H1 (cell line): ENCODE measurements around the gene MYO1D. TPM values are rescaled to one million over a fixed set of nuclear protein-coding genes. Genes with fewer than 3 reads are reported as not detected.

ENCODE experiments used
- CTCF ChIA-PET: fragments of 300-600 bp; sonication (Branson Sonifier 250); formaldehyde crosslinking; loops from one replicate; lab custom pipeline; 2021; ENCODE audit not compliant: partially characterized antibody; lab: Charles Lee
- POLR2A ChIA-PET: fragments of 300-600 bp; sonication (Branson Sonifier 250); formaldehyde crosslinking; loops from one replicate; lab custom pipeline; 2021; ENCODE audit warnings: inconsistent platforms; ENCODE audit not compliant: partially characterized antibody; lab: Charles Lee
- DNase-seq, 2 experiments: peaks; one replicate each; pipeline versions ENCODE4 v3.0.0 to v3.0.0-alpha.2; 2010 to 2022; ENCODE audit warnings: low spot score in 2 of 2, low read depth in 1 of 2, mixed read lengths in 1 of 2
- FAIRE-seq: peaks from 2 replicates; lab custom pipeline; 2011; peaks lifted over from hg19 to GRCh38; lab: Jason Lieb, UNC
- H2AFZ ChIP-seq: 2 replicates; pipeline ENCODE4 v1.8.1; 2012; ENCODE audit warnings: low read length, inconsistent platforms
- H2AK5ac ChIP-seq: 2 replicates; pipeline ENCODE4 v1.6.1; 2013; ENCODE audit warnings: low read depth, low read length
- H2BK120ac ChIP-seq: replicated peaks from 2 replicates; pipeline ENCODE3; 2013; ENCODE audit warnings: low read depth, low read length, inconsistent platforms
- H2BK12ac ChIP-seq: 2 replicates; pipeline ENCODE4 v1.6.1; 2013; ENCODE audit warnings: low read depth, low read length
- H2BK15ac ChIP-seq: 2 replicates; pipeline ENCODE4 v1.6.1; 2013; ENCODE audit warnings: low read length
- H2BK20ac ChIP-seq: 2 replicates; pipeline ENCODE4 v1.6.1; 2013; ENCODE audit warnings: low read length
- H2BK5ac ChIP-seq: 2 replicates; pipeline ENCODE4 v1.6.1; 2013; ENCODE audit warnings: low read depth, low read length
- H3K14ac ChIP-seq: 2 replicates; pipeline ENCODE4 v1.6.1; 2013; ENCODE audit warnings: inconsistent platforms; ENCODE audit not compliant: insufficient read length
- H3K18ac ChIP-seq: 2 replicates; pipeline ENCODE4 v1.6.1; 2013; ENCODE audit warnings: low read length; ENCODE audit errors: extremely low read depth
- H3K23ac ChIP-seq: 2 replicates; pipeline ENCODE4 v1.6.1; 2013; ENCODE audit warnings: inconsistent platforms; ENCODE audit not compliant: insufficient read length
- H3K23me2 ChIP-seq: 2 replicates; pipeline ENCODE4 v1.6.1; 2013; ENCODE audit warnings: low read depth, low read length
- H3K27ac ChIP-seq: 2 replicates; pipeline ENCODE4 v1.6.1; 2011; ENCODE audit warnings: low read depth, low read length, inconsistent platforms
- H3K27me3 ChIP-seq, 4 experiments: replicated peaks in 1 of 4; 1 replicate in 1 of 4; 2 replicates in 3 of 4; pipeline versions ENCODE4 v1.6.1 to v1.8.1; 2011 to 2013; ENCODE audit warnings: low read length in 3 of 4, mild to moderate bottlenecking in 3 of 4, inconsistent platforms in 2 of 4, mixed read lengths in 2 of 4, moderate library complexity in 1 of 4; ENCODE audit not compliant: control insufficient read depth in 3 of 4, insufficient read depth in 3 of 4; ENCODE audit errors: extremely low read depth in 1 of 4
- H3K36me3 ChIP-seq, 4 experiments: 2 replicates each; pipeline versions ENCODE4 v1.6.1 to v1.8.1; 2011 to 2013; ENCODE audit warnings: mild to moderate bottlenecking in 4 of 4, low read length in 3 of 4, moderate library complexity in 2 of 4, control low read depth in 1 of 4, inconsistent platforms in 1 of 4; ENCODE audit not compliant: insufficient read depth in 4 of 4, control insufficient read depth in 2 of 4
- H3K4ac ChIP-seq: replicated peaks from 2 replicates; pipeline ENCODE3; 2013; ENCODE audit warnings: low read length, low read depth, mixed read lengths, inconsistent platforms; ENCODE audit not compliant: insufficient read length
- H3K4me1 ChIP-seq, 4 experiments: replicated peaks in 1 of 4; 1 replicate in 1 of 4; 2 replicates in 3 of 4; pipeline versions ENCODE4 v1.6.1 to v1.8.1; 2011 to 2013; ENCODE audit warnings: low read length in 3 of 4, inconsistent platforms in 2 of 4, mixed read lengths in 1 of 4; ENCODE audit not compliant: insufficient read depth in 4 of 4, control insufficient read depth in 3 of 4
- H3K4me2 ChIP-seq, 2 experiments: 2 replicates each; pipeline versions ENCODE4 v1.6.1 to v1.8.1; 2011 to 2013; ENCODE audit warnings: low read depth in 2 of 2, low read length in 2 of 2, control low read depth in 1 of 2, inconsistent platforms in 1 of 2, mild to moderate bottlenecking in 1 of 2; ENCODE audit not compliant: insufficient read depth in 1 of 2
- H3K4me3 ChIP-seq, 4 experiments: fragments of 200-600, 300-600 bp in 1 of 4; sonication (generic), shearing (Covaris generic), sonication (Bioruptor Twin) in 1 of 4; 2 replicates each; pipeline versions ENCODE4 v1.5.1 to v1.8.1; 2011 to 2016; ENCODE audit warnings: low read length in 4 of 4, low read depth in 3 of 4, control low read depth in 2 of 4, inconsistent platforms in 2 of 4, mild to moderate bottlenecking in 2 of 4, mixed read lengths in 1 of 4, moderate library complexity in 1 of 4; ENCODE audit not compliant: insufficient read depth in 2 of 4; ENCODE audit errors: extremely low read depth in 1 of 4
- H3K56ac ChIP-seq: replicated peaks from 2 replicates; pipeline ENCODE3; 2013; ENCODE audit warnings: low read depth, mild to moderate bottlenecking, mixed read lengths, low read length, inconsistent platforms; ENCODE audit not compliant: insufficient read length
- H3K79me1 ChIP-seq: 2 replicates; pipeline ENCODE4 v1.6.1; 2013; ENCODE audit warnings: low read depth, low read length, control low read depth
- H3K79me2 ChIP-seq, 2 experiments: 2 replicates each; pipeline versions ENCODE4 v1.6.1 to v1.8.1; 2012 to 2013; ENCODE audit warnings: low read length in 2 of 2, mild to moderate bottlenecking in 2 of 2, inconsistent platforms in 1 of 2; ENCODE audit not compliant: insufficient read depth in 2 of 2, control insufficient read depth in 1 of 2
- H3K9ac ChIP-seq, 4 experiments: replicated peaks in 1 of 4; 1 replicate in 1 of 4; 2 replicates in 3 of 4; pipeline versions ENCODE4 v1.6.1 to v1.8.1; 2011 to 2013; ENCODE audit warnings: low read depth in 3 of 4, low read length in 3 of 4, control low read depth in 2 of 4, mild to moderate bottlenecking in 2 of 4, moderate library complexity in 2 of 4, inconsistent platforms in 1 of 4; ENCODE audit errors: extremely low read depth in 1 of 4
- H3K9me3 ChIP-seq, 2 experiments: 2 replicates each; pipeline versions ENCODE4 v1.6.1 to v1.8.1; 2012 to 2013; ENCODE audit warnings: mild to moderate bottlenecking in 2 of 2, moderate library complexity in 2 of 2, control low read depth in 1 of 2, inconsistent platforms in 1 of 2, low read depth in 1 of 2, low read length in 1 of 2, mixed read lengths in 1 of 2; ENCODE audit not compliant: insufficient read depth in 2 of 2
- H4K20me1 ChIP-seq, 2 experiments: replicated peaks in 1 of 2; 2 replicates each; pipeline versions ENCODE3 to v1.8.1; 2011 to 2013; ENCODE audit warnings: inconsistent platforms in 2 of 2, low read length in 2 of 2, mild to moderate bottlenecking in 1 of 2; ENCODE audit not compliant: insufficient read depth in 2 of 2, control insufficient read depth in 1 of 2
- H4K5ac ChIP-seq: 2 replicates; pipeline ENCODE4 v1.6.1; 2013; ENCODE audit warnings: low read length, low read depth, mixed read lengths, inconsistent platforms; ENCODE audit not compliant: insufficient read length
- H4K8ac ChIP-seq: 2 replicates; pipeline ENCODE4 v1.8.0; 2013; ENCODE audit warnings: mild to moderate bottlenecking, moderate library complexity, low read length, inconsistent platforms; ENCODE audit not compliant: insufficient read depth; ENCODE audit errors: extremely low read depth
- H4K91ac ChIP-seq: replicated peaks from 2 replicates; pipeline ENCODE3; 2013; ENCODE audit warnings: low read length, mixed read lengths, inconsistent platforms; ENCODE audit not compliant: insufficient read length
- BACH1 ChIP-seq: IDR thresholded peaks from 2 replicates; pipeline ENCODE4 v1.6.1; 2012; ENCODE audit warnings: low read length, improper control_type of control experiment
- CBX8 ChIP-seq: fragments of 300-800, 300-1000 bp; sonication (generic); IDR thresholded peaks from 2 replicates; pipeline ENCODE4 v1.7.1; 2016; ENCODE audit warnings: low read depth, low read length, borderline replicate concordance
- CREB1 ChIP-seq: IDR thresholded peaks from 2 replicates; pipeline ENCODE4 v1.6.1; 2012; ENCODE audit warnings: inconsistent platforms
- POLR2A ChIP-seq, 2 experiments: IDR thresholded peaks; 1 replicate in 1 of 2; 2 replicates in 1 of 2; pipeline ENCODE4 v1.6.1; 2011; ENCODE audit warnings: low read depth in 2 of 2, low read length in 2 of 2, mild to moderate bottlenecking in 2 of 2; ENCODE audit errors: control extremely low read depth in 1 of 2
- RAD21 ChIP-seq, 2 experiments: IDR thresholded peaks in 1 of 2; conservative IDR thresholded peaks in 1 of 2; 2 replicates each; pipeline ENCODE4 v1.6.1; 2011; ENCODE audit warnings: low read depth in 2 of 2, low read length in 2 of 2, improper control_type of control experiment in 1 of 2, inconsistent platforms in 1 of 2, mild to moderate bottlenecking in 1 of 2, moderate library complexity in 1 of 2
- RBBP5 ChIP-seq: IDR thresholded peaks from 2 replicates; pipeline ENCODE4 v1.7.1; 2012; ENCODE audit warnings: low read depth, mild to moderate bottlenecking, inconsistent platforms, low read length, moderate library complexity, borderline replicate concordance
- SRF ChIP-seq: IDR thresholded peaks from 2 replicates; pipeline ENCODE4 v1.6.1; 2011; ENCODE audit warnings: mild to moderate bottlenecking, low read depth, low read length, moderate library complexity
- TBP ChIP-seq: IDR thresholded peaks from 2 replicates; pipeline ENCODE4 v1.6.1; 2011; ENCODE audit warnings: low read depth, low read length, improper control_type of control experiment
- WGBS, 2 experiments: shearing (Covaris generic) in 1 of 2; methylation state at CpG; one replicate each; pipeline versions ENCODE4 v1.1.6 to v1.1.7; 2013 to 2015; ENCODE audit warnings: low lambda C conversion rate in 2 of 2, mixed read lengths in 2 of 2, inconsistent platforms in 1 of 2, low coverage in 1 of 2, missing lambda C conversion rate in 1 of 2; ENCODE audit not compliant: insufficient replicate concordance in 2 of 2, insufficient coverage in 1 of 2, insufficient read length in 1 of 2; ENCODE audit errors: extremely low coverage in 1 of 2, missing lambda C conversion rate in 1 of 2; 5-methylcytosine and 5-hydroxymethylcytosine counted together
- polyA plus RNA-seq, 7 experiments: library from polyadenylated mRNA; depleted of rRNA in 3 of 7; stranded (reverse) in 5 of 7; unstranded in 2 of 7; fragments of >200 nt in 5 of 7; fragments of 200-250 nt in 2 of 7; gene quantifications; 1 replicate in 5 of 7; 2 replicates in 1 of 7; 4 replicates in 1 of 7; pipeline versions ENCODE4 v1.2.1 to v1.2.3, GENCODE V29; 2011 to 2013; ENCODE audit warnings: missing spikeins in 2 of 7, mixed read lengths in 2 of 7
- total RNA-seq: library from RNA; stranded (reverse); fragmentation: NEBNext Ultra II Directional; extraction: Animal tissue kit (Norgen Biotek cat#: 25700); gene quantifications from 2 replicates; pipeline ENCODE4 v1.2.1, GENCODE V29; 2021
- TF ChIP-seq, protein P1 (sequence below): IDR thresholded peaks from 2 replicates; pipeline ENCODE4 v1.6.1; 2011; ENCODE audit warnings: low read depth, mild to moderate bottlenecking, low read length; ENCODE audit not compliant: insufficient read depth

The MYO1D gene
- total and polyA plus RNA-seq, 2 of the 8 experiments (the other 6 are each of a cell fraction or from before 2014, with no cell fraction given): 6.5 to 25.4 TPM

DNA sequence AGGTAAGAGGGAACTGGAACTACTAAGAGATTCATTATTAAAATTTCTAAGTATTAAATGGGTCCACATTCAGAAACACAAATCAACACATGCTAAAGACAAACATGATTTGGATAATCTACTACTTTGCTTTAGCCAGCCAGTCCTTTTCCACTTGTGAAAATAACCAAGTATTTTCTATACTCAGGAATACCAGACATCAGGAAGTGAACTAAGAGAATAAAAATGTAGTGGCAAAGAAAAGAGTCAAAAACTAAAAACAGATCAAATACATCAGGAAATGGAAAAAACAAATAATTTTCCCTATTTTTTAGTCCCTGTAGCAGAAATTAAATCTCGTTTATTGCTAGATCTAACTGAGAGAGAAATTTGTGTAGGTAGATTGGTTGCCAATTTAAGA is 78.0 kb downstream of the MYO1D start:
- Histone ChIP-seq H3K18ac (no peak overlapping the region), H3K9ac (no peak overlapping the region), H2AFZ (no peak overlapping the region), H2BK120ac (no peak overlapping the region), H2BK12ac (no peak overlapping the region), H3K4me2 (no peak overlapping the region), H4K91ac (no peak overlapping the region), H3K4ac (no peak overlapping the region), H4K8ac (no peak overlapping the region), H3K4me1 (no peaks in the 10 kb centered on the region), H3K56ac (no peak overlapping the region), H3K79me1 (no peaks in the 10 kb centered on the region; the same call in 1 of the 2 replicates), H4K20me1 (no peaks in the 10 kb centered on the region), H2AK5ac (no peak overlapping the region), H2BK15ac (no peak overlapping the region), H3K27ac (no peak overlapping the region), H4K5ac (no peak overlapping the region), H2BK5ac (no peak overlapping the region), H3K23me2 (no peaks in the 10 kb centered on the region), H3K27me3 (no peaks in the 10 kb centered on the region), H3K9me3 (no peaks in the 10 kb centered on the region), H3K4me3 (no peak overlapping the region), H3K14ac (no peak overlapping the region), H3K79me2 (no peaks in the 10 kb centered on the region), H2BK20ac (no peak overlapping the region), H3K36me3 (no peaks in the 10 kb centered on the region), H3K23ac (no peak overlapping the region)
- ChIA-PET CTCF (interaction anchor here (1.1 to 5.0 kb wide), 3 partner anchors 17 to 138 kb away, joined by 3 to 23 read pairs (median 20); partner anchors contain the start of gene MYO1D), POLR2A (no interaction called here)
- FAIRE-seq (no peak), DNase-seq (no peak)
- TF ChIP-seq RBBP5 (no peak), RAD21 (IDR thresholded peaks at IDR 0.05 in 1 of 2, conservative IDR thresholded peaks at IDR 0.05 in 1 of 2; ENCODE audit: low read depth in 2 of 2, low read length in 2 of 2) (no peak), CREB1 (no peak), CBX8 (no peak), SRF (no peak), POLR2A (IDR thresholded peaks at IDR 0.05; ENCODE audit: control extremely low read depth in 1 of 2, low read depth in 2 of 2, low read length in 2 of 2) (no peak), BACH1 (no peak), TBP (no peak)
- TF ChIP-seq, protein P1, sequence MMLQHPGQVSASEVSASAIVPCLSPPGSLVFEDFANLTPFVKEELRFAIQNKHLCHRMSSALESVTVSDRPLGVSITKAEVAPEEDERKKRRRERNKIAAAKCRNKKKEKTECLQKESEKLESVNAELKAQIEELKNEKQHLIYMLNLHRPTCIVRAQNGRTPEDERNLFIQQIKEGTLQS: no peak
- WGBS, 2 experiments: 89% methylated on average over 1 of the region's 1 CpG; no CpG with 5 or more reads in 1 of the 2 experiments
